Upper lobe of right lung (tissue), 1 donor: ENCODE data around the gene TRPC4. TPM values are rescaled to one million over a fixed set of nuclear protein-coding genes. Genes with fewer than 3 reads are reported as not detected.
"Not testable (repeated sequence)": the region's sequence is repeated elsewhere in the genome, so short reads cannot be mapped to it uniquely, and the experiment has no call there.

Experiments
- ATAC-seq: fragments of 200-7000 bp; cut with Tn5 transposase; one replicate; pipeline ENCODE4 v1.9.1; 2020; ENCODE audit warnings: mild to moderate bottlenecking, moderate library complexity
- DNase-seq: peaks from one replicate; pipeline ENCODE4 v3.0.0-alpha.2; 2020
- H3K27ac ChIP-seq: fragments of 200-600 bp; one replicate; pipeline ENCODE4 v1.8.0; 2022
- H3K27me3 ChIP-seq: fragments of 200-600 bp; one replicate; pipeline ENCODE4 v1.8.0; 2022; ENCODE audit warnings: mild to moderate bottlenecking
- H3K36me3 ChIP-seq: fragments of 200-600 bp; one replicate; pipeline ENCODE4 v1.8.0; 2022
- H3K4me1 ChIP-seq: fragments of 200-600 bp; one replicate; pipeline ENCODE4 v1.8.0; 2022
- H3K4me3 ChIP-seq: fragments of 200-600 bp; one replicate; pipeline ENCODE4 v1.8.0; 2022; ENCODE audit warnings: mild to moderate bottlenecking
- H3K9me3 ChIP-seq: fragments of 200-600 bp; one replicate; pipeline ENCODE4 v1.8.0; 2022
- intact Hi-C: fragments of 100-400 bp; cut with DNase I; formaldehyde crosslinking; loops from one replicate; pipeline ENCODE4 v1.11.0; 2022
- total RNA-seq: library from RNA; stranded (reverse); fragmentation: NEBNext Ultra II Directional; extraction: Animal tissue kit (Norgen Biotek cat#: 25700); gene quantifications from one replicate; pipeline ENCODE4 v1.2.1, GENCODE V29; 2021
- TF ChIP-seq, protein P1 (sequence below): fragments of 200-600 bp; IDR thresholded peaks from one replicate; pipeline ENCODE4 v1.8.0; 2022; ENCODE audit warnings: antibody characterized with exemption
- donor health status: DM: no; HTN: yes; CAD: no; lungs with severe emphysema.

TRPC4 gene
- total RNA-seq, 1 donor from 2014 or later: 1.6 TPM

DNA sequence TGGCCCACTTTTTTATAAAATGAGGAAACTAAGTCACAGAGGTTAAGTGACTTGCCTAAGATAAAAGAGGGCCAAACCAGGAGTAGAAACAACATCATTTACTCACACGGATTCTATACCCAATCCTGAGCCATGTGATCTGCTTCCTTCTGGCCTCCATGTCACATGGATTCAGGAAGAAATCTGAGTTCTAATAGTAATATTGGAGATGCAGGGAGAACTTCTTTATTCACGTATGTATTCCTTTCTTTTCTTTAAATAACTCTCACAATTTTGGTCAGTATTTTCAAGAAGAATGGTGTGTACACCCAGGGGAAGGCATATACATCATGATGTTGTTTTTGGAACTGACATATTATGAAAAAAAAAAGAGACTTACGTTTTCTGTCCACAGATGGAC, 272.8 kb downstream of the TRPC4 start:
- Histone ChIP-seq H3K27me3 (no peaks in the 10 kb centered on the region), H3K4me3 (peak overlapping the region; percentile 15), H3K4me1 (no peaks in the 10 kb centered on the region), H3K9me3 (no peaks in the 10 kb centered on the region), H3K36me3 (no peaks in the 10 kb centered on the region), H3K27ac (no peak overlapping the region)
- TF ChIP-seq, protein P1, sequence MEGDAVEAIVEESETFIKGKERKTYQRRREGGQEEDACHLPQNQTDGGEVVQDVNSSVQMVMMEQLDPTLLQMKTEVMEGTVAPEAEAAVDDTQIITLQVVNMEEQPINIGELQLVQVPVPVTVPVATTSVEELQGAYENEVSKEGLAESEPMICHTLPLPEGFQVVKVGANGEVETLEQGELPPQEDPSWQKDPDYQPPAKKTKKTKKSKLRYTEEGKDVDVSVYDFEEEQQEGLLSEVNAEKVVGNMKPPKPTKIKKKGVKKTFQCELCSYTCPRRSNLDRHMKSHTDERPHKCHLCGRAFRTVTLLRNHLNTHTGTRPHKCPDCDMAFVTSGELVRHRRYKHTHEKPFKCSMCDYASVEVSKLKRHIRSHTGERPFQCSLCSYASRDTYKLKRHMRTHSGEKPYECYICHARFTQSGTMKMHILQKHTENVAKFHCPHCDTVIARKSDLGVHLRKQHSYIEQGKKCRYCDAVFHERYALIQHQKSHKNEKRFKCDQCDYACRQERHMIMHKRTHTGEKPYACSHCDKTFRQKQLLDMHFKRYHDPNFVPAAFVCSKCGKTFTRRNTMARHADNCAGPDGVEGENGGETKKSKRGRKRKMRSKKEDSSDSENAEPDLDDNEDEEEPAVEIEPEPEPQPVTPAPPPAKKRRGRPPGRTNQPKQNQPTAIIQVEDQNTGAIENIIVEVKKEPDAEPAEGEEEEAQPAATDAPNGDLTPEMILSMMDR: no peak
- intact Hi-C loops: no loop called here
- DNase-seq (no peak), ATAC-seq (no peak)

DNA sequence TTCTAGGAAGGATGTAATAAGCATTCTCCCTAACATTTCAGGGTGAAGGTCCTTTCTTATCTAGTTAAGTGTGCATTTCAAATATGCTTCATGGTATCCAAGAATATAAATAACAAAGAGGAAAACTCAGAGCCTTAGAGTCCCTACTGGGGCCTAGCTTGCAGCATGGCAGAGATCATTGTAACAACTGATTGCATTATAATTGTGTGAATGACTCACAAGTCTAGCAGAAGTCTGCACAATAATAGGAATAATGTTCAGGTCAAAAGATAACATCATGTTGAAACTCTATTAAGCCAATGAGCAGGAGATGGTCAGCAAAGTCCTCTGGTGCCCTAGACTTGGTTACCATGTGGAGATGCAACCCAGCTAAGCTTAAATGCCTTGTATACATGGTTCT, 274.4 kb downstream of the TRPC4 start:
- Histone ChIP-seq H3K9me3 (no peaks in the 10 kb centered on the region), H3K27me3 (no peaks in the 10 kb centered on the region), H3K27ac (no peak overlapping the region), H3K36me3 (no peaks in the 10 kb centered on the region), H3K4me1 (no peaks in the 10 kb centered on the region), H3K4me3 (no peak overlapping the region)
- TF ChIP-seq, protein P1: no peak
- DNase-seq (no peak), ATAC-seq (no peak)
- intact Hi-C loops: no loop called here

DNA sequence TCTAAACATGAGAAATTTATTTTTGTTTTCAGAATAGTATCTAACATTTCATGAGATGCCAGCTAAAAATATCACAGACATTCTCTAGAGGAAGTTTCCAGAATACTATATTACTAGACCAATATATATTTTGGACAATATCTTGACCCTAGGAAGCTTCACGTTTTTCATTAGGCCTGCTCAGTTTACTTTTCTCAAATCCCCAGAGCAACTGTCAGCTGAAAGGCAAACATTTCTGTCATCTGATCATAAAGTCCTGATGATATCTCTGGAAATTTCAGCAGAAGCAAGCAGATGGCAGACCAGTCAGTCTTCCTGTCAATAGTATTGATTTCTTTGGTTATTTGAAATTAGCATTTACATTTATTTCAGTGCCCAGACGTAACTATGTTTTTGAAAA, 275.0 kb downstream of the TRPC4 start:
- Histone ChIP-seq H3K27me3 (no peaks in the 10 kb centered on the region), H3K4me1 (no peaks in the 10 kb centered on the region), H3K4me3 (no peak overlapping the region), H3K27ac (no peak overlapping the region), H3K9me3 (no peaks in the 10 kb centered on the region), H3K36me3 (no peaks in the 10 kb centered on the region)
- DNase-seq (no peak), ATAC-seq (no peak)
- intact Hi-C loops: no loop called here
- TF ChIP-seq, protein P1: no peak

DNA sequence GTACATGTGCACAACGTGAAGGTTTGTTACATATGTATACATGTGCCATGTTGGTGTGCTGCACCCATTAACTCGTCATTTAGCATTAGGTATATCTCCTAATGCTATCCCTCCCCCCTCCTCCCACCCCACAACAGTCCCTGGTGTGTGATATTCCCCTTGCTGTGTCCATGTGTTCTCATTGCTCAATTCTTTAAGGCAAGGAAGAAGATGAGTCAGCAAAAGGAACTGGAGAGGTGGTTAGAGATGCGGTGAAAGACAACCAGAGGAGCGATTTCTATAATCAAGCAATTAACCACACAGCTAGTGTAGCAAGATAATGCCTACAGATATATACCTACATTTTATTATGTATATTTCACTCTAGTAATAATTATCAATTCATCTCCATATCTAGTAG, 280.2 kb downstream of the TRPC4 start:
- ATAC-seq: not testable (repeated sequence)

DNA sequence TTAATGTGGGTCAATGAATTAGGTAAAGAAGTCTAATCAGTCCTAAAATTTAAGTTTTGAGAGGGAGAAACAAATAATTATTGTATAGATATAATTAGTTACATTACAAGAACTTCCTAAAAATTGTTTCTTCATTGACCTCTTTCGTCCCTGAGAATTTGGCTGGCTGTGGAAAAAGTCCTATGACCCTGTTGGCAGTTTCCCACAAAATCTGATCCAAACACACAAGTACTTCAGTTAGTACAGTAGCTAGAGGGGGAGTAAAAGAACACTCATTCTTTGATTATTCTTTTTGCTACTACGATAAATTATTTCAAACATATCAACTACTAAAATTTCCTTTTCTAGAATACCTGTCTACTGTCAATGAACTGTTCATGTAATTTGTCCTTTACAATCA, 282.3 kb downstream of the TRPC4 start:
- DNase-seq: no peak
- Histone ChIP-seq H3K4me3 (no peak overlapping the region), H3K27me3 (no peaks in the 10 kb centered on the region), H3K4me1 (no peaks in the 10 kb centered on the region), H3K36me3 (no peaks in the 10 kb centered on the region), H3K27ac (no peak overlapping the region), H3K9me3 (no peaks in the 10 kb centered on the region)
- TF ChIP-seq, protein P1: no peak
- intact Hi-C loops: no loop called here
- ATAC-seq: no peak

More for the DNA sequence above, 280.2 kb downstream of the TRPC4 start:
- H3K27me3 ChIP-seq, H3K36me3 ChIP-seq, H3K27ac ChIP-seq, H3K4me3 ChIP-seq, H3K9me3 ChIP-seq, DNase-seq, H3K4me1 ChIP-seq, intact Hi-C loops: not testable (repeated sequence)
